GM12878 (cell line): ENCODE measurements around the gene ESRP2. TPM values are rescaled to one million over a fixed set of nuclear protein-coding genes. Genes with fewer than 3 reads are reported as not detected.
A peak's percentile ranks its signal among the peaks of the same experiment; 100 is the strongest.

Source experiments
- ATAC-seq: fragments of 200-7000 bp; cut with Tn5 transposase; 3 replicates; pipeline ENCODE4 v1.9.1; 2020; ENCODE audit warnings: mild to moderate bottlenecking, moderate library complexity
- BruUV-seq: library from RNA; stranded (reverse); fragments of 400-500 nt; replicated peaks from 2 replicates; lab custom pipeline; 2021; lab: Mats Ljungman, UMichigan
- CTCF ChIA-PET: fragments of 300-600 bp; sonication (Branson Sonifier 250); formaldehyde crosslinking; extraction: SDS; loops from one replicate; lab custom pipeline; 2021; ENCODE audit warnings: inconsistent platforms; lab: Yijun Ruan, JAX
- POLR2A ChIA-PET: fragments of 350-600 bp; formaldehyde crosslinking; extraction: SDS; loops from one replicate; lab custom pipeline; 2021; ENCODE audit warnings: inconsistent platforms; lab: Charles Lee
- RAD21 ChIA-PET: fragments of 300-600 bp; sonication (Branson Sonifier 250); formaldehyde crosslinking; loops from one replicate; lab custom pipeline; 2023; ENCODE audit warnings: antibody characterized with exemption; ENCODE audit not compliant: unreplicated experiment; lab: Charles Lee
- SMC1A ChIA-PET: fragments of 300-600 bp; sonication (Branson Sonifier 250); formaldehyde crosslinking; loops from one replicate; lab custom pipeline; 2023; ENCODE audit not compliant: unreplicated experiment, uncharacterized antibody; lab: Charles Lee
- DNase-seq: peaks from one replicate; pipeline ENCODE4 v3.0.0-alpha.2; 2011; ENCODE audit warnings: low read depth, low spot score
- FAIRE-seq: peaks from 3 replicates; lab custom pipeline; 2011; peaks lifted over from hg19 to GRCh38; lab: Jason Lieb, UNC
- H2AFZ ChIP-seq: 2 replicates; pipeline ENCODE4 v1.6.0; 2011; ENCODE audit warnings: low read depth, low read length, control low read depth; ENCODE audit not compliant: control insufficient read depth
- H3K27ac ChIP-seq: 2 replicates; pipeline ENCODE4 v1.5.1; 2011; ENCODE audit warnings: control low read depth; ENCODE audit not compliant: control insufficient read depth, insufficient read depth
- H3K27me3 ChIP-seq, 2 experiments: replicated peaks in 1 of 2; 2 replicates each; pipeline versions ENCODE4 v1.6.0 to v1.6.1; 2011; ENCODE audit warnings: low read length in 1 of 2; ENCODE audit not compliant: control insufficient read depth in 2 of 2, insufficient read depth in 2 of 2
- H3K36me3 ChIP-seq, 2 experiments: 2 replicates each; pipeline ENCODE4 v1.5.1; 2011; ENCODE audit warnings: low read length in 1 of 2; ENCODE audit not compliant: control insufficient read depth in 2 of 2, insufficient read depth in 2 of 2
- H3K4me1 ChIP-seq: 2 replicates; pipeline ENCODE4 v1.6.1; 2011; ENCODE audit warnings: mild to moderate bottlenecking, low read length, moderate library complexity, mixed read lengths; ENCODE audit not compliant: control insufficient read depth, insufficient read depth
- H3K4me2 ChIP-seq: 2 replicates; pipeline ENCODE4 v1.6.0; 2011; ENCODE audit warnings: control low read depth; ENCODE audit not compliant: control insufficient read depth, insufficient read depth
- H3K4me3 ChIP-seq: fragments of 200-600 bp; sonication (generic); 2 replicates; pipeline ENCODE4 v1.5.1; 2016
- H3K79me2 ChIP-seq: 2 replicates; pipeline ENCODE4 v1.6.0; 2011; ENCODE audit warnings: low read length; ENCODE audit not compliant: control insufficient read depth, insufficient read depth
- H3K9ac ChIP-seq: 2 replicates; pipeline ENCODE4 v1.8.0; 2011; ENCODE audit warnings: low read length, control low read depth, mixed read lengths; ENCODE audit not compliant: control insufficient read depth, insufficient read depth
- H3K9me3 ChIP-seq: replicated peaks from 3 replicates; pipeline ENCODE4 v1.5.1; 2011; ENCODE audit warnings: mild to moderate bottlenecking, low read length; ENCODE audit not compliant: control insufficient read depth, insufficient read depth
- H4K20me1 ChIP-seq: 2 replicates; pipeline ENCODE4 v1.6.0; 2011; ENCODE audit not compliant: control insufficient read depth, insufficient read depth
- CREB1 ChIP-seq: IDR thresholded peaks from 2 replicates; pipeline ENCODE4 v1.6.1; 2012; ENCODE audit warnings: low read depth, mild to moderate bottlenecking, inconsistent platforms
- CREM ChIP-seq: IDR thresholded peaks from 2 replicates; pipeline ENCODE4 v1.6.1; 2014; ENCODE audit warnings: antibody characterized with exemption, low read depth
- IRF4 ChIP-seq: IDR thresholded peaks from 2 replicates; pipeline ENCODE4 v1.6.1; 2011; ENCODE audit warnings: low read depth, low read length
- MEF2A ChIP-seq: IDR thresholded peaks from 2 replicates; pipeline ENCODE4 v1.6.1; 2011; ENCODE audit warnings: low read depth, mild to moderate bottlenecking, low read length, moderate library complexity; ENCODE audit not compliant: insufficient read depth
- NBN ChIP-seq: fragments of 450-650 bp; IDR thresholded peaks from 2 replicates; pipeline ENCODE4 v1.6.1; 2016
- RUNX3 ChIP-seq: IDR thresholded peaks from 2 replicates; pipeline ENCODE4 v1.6.1; 2012; ENCODE audit warnings: low read length, inconsistent platforms
- SPI1 ChIP-seq: IDR thresholded peaks from 2 replicates; pipeline ENCODE4 v1.6.1; 2011; ENCODE audit warnings: low read depth, mild to moderate bottlenecking, low read length, moderate library complexity, borderline replicate concordance; ENCODE audit not compliant: insufficient read depth
- WGBS: methylation state at CpG from one replicate; pipeline ENCODE4 v1.1.6; 2016; ENCODE audit warnings: low lambda C conversion rate; ENCODE audit not compliant: insufficient replicate concordance, insufficient coverage; ENCODE audit errors: missing lambda C conversion rate; 5-methylcytosine and 5-hydroxymethylcytosine counted together
- in situ Hi-C: fragments of 300-500 bp; cut with MboI; formaldehyde crosslinking; loops from 9 replicates; pipeline ENCODE4 v1.14.3; 2018; ENCODE audit warnings: mixed read lengths
- intact Hi-C: fragments of 100-400 bp; cut with micrococcal nuclease; formaldehyde crosslinking; loops from one replicate; pipeline ENCODE4 v1.14.2; 2022; ENCODE audit not compliant: unreplicated experiment
- polyA plus RNA-seq, 11 experiments: library from polyadenylated mRNA; depleted of rRNA in 4 of 11; unstranded in 6 of 11; stranded (reverse) in 5 of 11; fragments of >200 nt; fragmentation: Nextera tagmentation in 4 of 11; fragmentation: Illumina TruSeq in 1 of 11; extraction: Ambion mirVana in 4 of 11; extraction: Trizol in 1 of 11; gene quantifications; 1 replicate in 1 of 11; 2 replicates in 10 of 11; pipeline versions ENCODE4 v1.2.1 to v1.2.3, GENCODE V29; 2011 to 2016; ENCODE audit warnings: inconsistent platforms in 2 of 11, missing spikeins in 2 of 11, low read depth in 1 of 11
- total RNA-seq, 4 experiments: library from RNA; depleted of rRNA in 3 of 4; stranded (reverse); fragments of >200 nt in 3 of 4; fragmentation: Illumina TruSeq in 1 of 4; extraction: Trizol in 1 of 4; gene quantifications; 2 replicates each; pipeline versions ENCODE4 v1.2.1 to v1.2.3, GENCODE V29; 2013 to 2021
- TF ChIP-seq, protein P1 (sequence below): IDR thresholded peaks from 2 replicates; pipeline ENCODE4 v1.6.1; 2011; ENCODE audit warnings: low read depth, low read length, improper control_type of control experiment, borderline replicate concordance

The ESRP2 gene
- total and polyA plus RNA-seq, 10 of the 15 experiments (the other 5 are each of a cell fraction or from before 2014, with no cell fraction given): 0.04 to 0.64 (median 0.08) TPM; not detected in 3

DNA sequence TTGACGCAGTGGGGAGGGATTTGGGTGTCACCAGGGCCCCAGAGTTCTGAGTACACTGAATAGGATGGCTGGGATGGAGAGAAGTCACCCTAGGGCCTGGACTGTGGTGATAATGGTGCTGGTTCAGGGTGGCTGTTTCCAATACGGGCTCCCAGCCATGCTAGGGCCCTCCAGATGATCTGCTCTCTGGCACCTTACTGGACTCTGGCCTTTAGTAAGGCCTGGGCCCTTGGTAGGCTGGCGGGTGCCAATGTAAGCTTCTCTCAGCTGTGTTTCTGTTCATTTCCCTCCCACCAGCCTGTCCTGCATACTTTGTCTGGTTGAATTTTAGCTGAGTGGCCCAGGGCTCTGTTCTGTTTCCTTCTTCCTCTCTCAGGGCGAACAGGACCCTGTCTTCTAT, 12.0 kb upstream of the ESRP2 start (continued):
- TF ChIP-seq, protein P1, sequence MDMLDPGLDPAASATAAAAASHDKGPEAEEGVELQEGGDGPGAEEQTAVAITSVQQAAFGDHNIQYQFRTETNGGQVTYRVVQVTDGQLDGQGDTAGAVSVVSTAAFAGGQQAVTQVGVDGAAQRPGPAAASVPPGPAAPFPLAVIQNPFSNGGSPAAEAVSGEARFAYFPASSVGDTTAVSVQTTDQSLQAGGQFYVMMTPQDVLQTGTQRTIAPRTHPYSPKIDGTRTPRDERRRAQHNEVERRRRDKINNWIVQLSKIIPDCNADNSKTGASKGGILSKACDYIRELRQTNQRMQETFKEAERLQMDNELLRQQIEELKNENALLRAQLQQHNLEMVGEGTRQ: no peak
- TF ChIP-seq CREB1: no peak
- TF ChIP-seq IRF4: no peak

DNA sequence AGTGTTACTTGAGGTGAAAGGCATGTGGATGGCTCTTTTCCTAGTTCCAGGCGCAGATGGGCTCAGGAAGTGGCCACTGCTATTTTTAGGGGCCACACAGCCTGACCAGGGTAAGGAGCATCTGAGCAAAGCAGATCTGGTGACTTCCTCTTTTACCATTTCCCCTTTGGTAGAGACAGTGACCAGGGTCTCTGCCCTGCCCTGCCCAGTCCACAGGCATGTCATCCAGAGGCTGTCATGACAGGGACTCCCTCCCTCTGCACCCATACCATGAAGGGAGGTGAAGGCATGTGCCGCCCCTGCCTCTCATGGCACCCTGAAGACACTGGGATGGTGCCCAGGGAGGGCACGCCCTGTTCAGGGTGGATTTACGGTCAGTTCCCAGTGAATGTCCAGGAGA, 11.5 kb upstream of the ESRP2 start:
- ATAC-seq (no peak), DNase-seq (no peak), FAIRE-seq (no peak)
- CTCF ChIA-PET: interaction anchor here (1.5 to 7.5 kb wide), 2 partner anchors 14 to 15 kb away, joined by 12 to 108 read pairs; partner anchors contain the start of gene SLC7A6
- intact Hi-C loops: loop anchor here (5.0 kb wide), 1 partner anchor 595 kb away; the partner anchor contains the start of gene TANGO6
- Histone ChIP-seq H3K4me3 (no peak overlapping the region), H3K27me3 (no peaks in the 10 kb centered on the region), H3K36me3 (0 out of 4 replicates have a peak, but pooled peaks cover 0 to 3% of the 10 kb centered on the region in 2 experiments), H3K27ac (no peak overlapping the region), H3K4me1 (peaks cover 18% of the 10 kb centered on the region), H3K79me2 (no peaks in the 10 kb centered on the region), H3K4me2 (no peak overlapping the region; the same call in 1 of the 2 replicates), H3K9ac (no peak overlapping the region), H3K9me3 (no peaks in the 10 kb centered on the region), H4K20me1 (no peaks in the 10 kb centered on the region), H2AFZ (no peak overlapping the region)
- RAD21 ChIA-PET: no interaction called here
- WGBS: 76% methylated on average over 4 of the region's 4 CpGs
- POLR2A ChIA-PET: no interaction called here
- SMC1A ChIA-PET: interaction anchor here (1.6 kb wide), 1 partner anchor 10 kb away, joined by 3 read pairs; no protein-coding TSS in a partner anchor
- TF ChIP-seq NBN (no peak), SPI1 (peak; percentile 84), CREM (no peak), RUNX3 (no peak), MEF2A (no peak)
- in situ Hi-C loops: no loop called here
- no TSS peak for BruUV-seq
